ENCODE measurements around the gene PSG7. TPM values are rescaled to one million over a fixed set of nuclear protein-coding genes. Genes with fewer than 3 reads are reported as not detected.

The PSG7 gene
- not detected in 2 replicates for total RNA-seq

DNA sequence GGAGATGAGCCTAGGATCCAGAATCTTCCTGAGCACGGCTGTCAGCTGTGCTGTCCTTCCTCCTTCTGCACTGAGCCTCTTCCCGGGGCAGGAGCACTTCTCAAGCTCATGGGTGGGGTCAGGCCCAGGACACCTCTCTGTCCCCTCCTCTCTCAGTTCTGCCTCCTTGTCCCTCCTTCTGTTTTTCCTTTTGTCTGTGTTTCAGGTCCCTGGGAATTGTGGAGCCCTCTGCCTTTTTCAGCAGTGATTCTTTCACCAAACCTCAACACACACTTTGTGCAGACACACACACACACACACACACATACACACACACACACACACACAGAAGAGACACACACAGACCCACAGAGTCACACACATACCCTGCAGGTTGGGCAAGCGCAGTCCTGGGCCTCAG lies at the start of gene PSG7:
Gene PSG7, minus strand, starts transcription at position 101 of the 400 bp plus-strand sequence. CDS start 131 bp downstream, outside the sequence.

DNA sequence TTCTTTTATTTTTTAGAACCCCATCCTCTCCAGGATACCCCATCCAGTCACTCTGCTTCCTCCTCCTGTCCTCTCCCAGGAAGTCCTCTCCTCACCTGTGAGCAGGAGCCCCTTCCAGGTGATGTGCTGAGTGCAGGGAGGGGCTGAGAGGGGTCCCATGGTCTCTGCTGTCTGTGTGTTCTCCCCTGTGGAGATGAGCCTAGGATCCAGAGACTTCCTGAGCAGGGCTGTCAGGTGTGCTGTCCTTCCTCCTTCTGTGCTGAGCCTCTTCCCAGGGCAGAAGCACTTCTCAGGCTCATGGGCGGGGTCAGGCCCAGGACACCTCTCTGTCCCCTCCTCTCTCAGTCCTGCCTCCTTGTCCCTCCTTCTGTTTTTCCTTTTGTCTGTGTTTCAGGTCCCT lies 19.4 kb downstream of the PSG7 start, which contains the start of gene PSG6:
Gene PSG6, minus strand, starts transcription at position 261 of the 400 bp plus-strand sequence. Its CDS starts 102 bp downstream, at position 159.

DNA sequence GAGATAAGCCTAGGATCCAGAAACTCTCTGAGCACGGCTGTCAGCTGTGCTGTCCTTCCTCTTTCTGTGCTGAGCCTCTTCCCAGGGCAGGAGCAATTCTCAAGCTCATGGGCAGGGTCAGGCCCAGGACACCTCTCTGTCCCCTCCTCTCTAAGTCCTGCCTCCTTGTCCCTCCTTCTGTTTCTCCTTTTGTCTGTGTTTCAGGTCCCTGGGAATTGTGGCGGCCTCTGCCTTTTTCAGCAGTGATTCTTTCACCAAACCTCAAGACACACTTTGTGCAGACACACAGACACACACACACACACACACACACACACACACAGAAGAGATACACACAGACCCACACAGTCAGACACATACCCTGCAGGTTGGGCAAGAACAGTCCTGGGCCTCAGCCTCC lies 57.4 kb downstream of the PSG7 start, which contains the start of gene PSG1:
Gene PSG1, minus strand, starts transcription at position 101 of the 400 bp plus-strand sequence. CDS start 132 bp downstream, outside the sequence.

Other genes starting within 250 kb of the PSG7 start
- gene PSG3, start 196.7 kb downstream of the PSG7 start, total RNA-seq = not detected in 2 replicates
- gene PSG8, start 171.5 kb downstream of the PSG7 start, total RNA-seq = not detected in 2 replicates
- not detected in 2 replicates for gene PSG1, start 57.5 kb downstream of the PSG7 start, total RNA-seq
- not detected in 2 replicates for gene PSG6, start 19.3 kb downstream of the PSG7 start, total RNA-seq
- gene PSG11, start 89.3 kb upstream of the PSG7 start, total RNA-seq = not detected in 2 replicates
- not detected in 2 replicates for gene PSG2, start 145.5 kb upstream of the PSG7 start, total RNA-seq
- 0.25 and 0.33 TPM in 2 replicates for gene PSG5, start 249.3 kb upstream of the PSG7 start, total RNA-seq

Data from mesangial cell (primary cell).